PC-9 (cell line): Measurements from ENCODE around the gene TEX44. TPM values are rescaled to one million over a fixed set of nuclear protein-coding genes. Genes with fewer than 3 reads are reported as not detected.
A peak's percentile ranks its signal among the peaks of the same experiment; 100 is the strongest.

Source experiments
- BruUV-seq: library from RNA; stranded (reverse); fragments of 400-500 nt; replicated peaks from 2 replicates; lab custom pipeline; 2021; lab: Mats Ljungman, UMichigan
- CTCF ChIA-PET: fragments of 300-600 bp; sonication (Branson Sonifier 250); formaldehyde crosslinking; loops from one replicate; lab custom pipeline; 2022; ENCODE audit warnings: antibody characterized with exemption; lab: Charles Lee
- POLR2A ChIA-PET: fragments of 300-600 bp; sonication (Branson Sonifier 250); formaldehyde crosslinking; loops from one replicate; lab custom pipeline; 2022; ENCODE audit warnings: antibody characterized with exemption; ENCODE audit not compliant: unreplicated experiment; lab: Charles Lee
- DNase-seq, 2 experiments: peaks; one replicate each; pipeline versions ENCODE4 v3.0.0 to v3.0.0-alpha.2; 2015 to 2022; ENCODE audit warnings: mixed read lengths in 1 of 2
- H2AFZ ChIP-seq: fragments of 200-600 bp; sonication (generic); 2 replicates; pipeline ENCODE4 v1.8.1; 2017; ENCODE audit warnings: antibody characterized with exemption
- H3F3A ChIP-seq: fragments of 200-600 bp; sonication (generic); 2 replicates; pipeline ENCODE4 v1.8.1; 2017; ENCODE audit warnings: antibody characterized with exemption, mild to moderate bottlenecking, low read depth; ENCODE audit not compliant: insufficient read depth
- H3K27ac ChIP-seq: fragments of 200-600 bp; sonication (generic); 2 replicates; pipeline ENCODE4 v1.6.1; 2016; ENCODE audit warnings: mixed run types
- H3K27me3 ChIP-seq: fragments of 200-600 bp; sonication (generic); 2 replicates; pipeline ENCODE4 v1.6.1; 2016; ENCODE audit warnings: low read depth, mixed run types; ENCODE audit not compliant: insufficient read depth
- H3K36me3 ChIP-seq: fragments of 200-600 bp; sonication (generic); 2 replicates; pipeline ENCODE4 v1.6.1; 2016; ENCODE audit warnings: low read depth, mixed run types
- H3K4me1 ChIP-seq: fragments of 200-600 bp; sonication (generic); replicated peaks from 2 replicates; pipeline ENCODE4 v1.6.1; 2016; ENCODE audit warnings: mixed run types; ENCODE audit not compliant: insufficient read depth
- H3K4me2 ChIP-seq: fragments of 200-600 bp; sonication (generic); 2 replicates; pipeline ENCODE4 v1.6.1; 2017; ENCODE audit warnings: mixed run types
- H3K4me3 ChIP-seq: fragments of 200-600 bp; sonication (generic); 2 replicates; pipeline ENCODE4 v1.6.1; 2016; ENCODE audit warnings: mixed run types
- H3K79me2 ChIP-seq: fragments of 200-600 bp; sonication (generic); 2 replicates; pipeline ENCODE4 v1.6.1; 2017; ENCODE audit warnings: low read depth, mixed run types
- H3K9me2 ChIP-seq: fragments of 200-600 bp; sonication (generic); 2 replicates; pipeline ENCODE4 v1.8.1; 2017; ENCODE audit warnings: mild to moderate bottlenecking; ENCODE audit not compliant: insufficient read depth
- H3K9me3 ChIP-seq: fragments of 200-600 bp; sonication (generic); 2 replicates; pipeline ENCODE4 v1.8.1; 2016; ENCODE audit warnings: low read depth; ENCODE audit not compliant: insufficient read depth
- H4K20me1 ChIP-seq: fragments of 200-600 bp; sonication (generic); 2 replicates; pipeline ENCODE4 v1.8.1; 2017; ENCODE audit not compliant: insufficient read depth
- CTCF ChIP-seq: fragments of 200-600 bp; sonication (generic); conservative IDR thresholded peaks from 2 replicates; pipeline ENCODE4 v1.6.1; 2017; ENCODE audit warnings: mixed run types, antibody characterized with exemption, mild to moderate bottlenecking, moderate library complexity
- EZH2 ChIP-seq: fragments of 200-600 bp; sonication (generic); IDR thresholded peaks from 2 replicates; pipeline ENCODE4 v1.8.0; 2017; ENCODE audit warnings: antibody characterized with exemption, low read depth
- intact Hi-C: fragments of 100-400 bp; cut with micrococcal nuclease; formaldehyde crosslinking; loops from one replicate; pipeline ENCODE4 v1.10.0; 2022; ENCODE audit not compliant: unreplicated experiment
- total RNA-seq: library from RNA; stranded (reverse); gene quantifications from 2 replicates; pipeline ENCODE4 v1.2.3, GENCODE V29; 2021

The TEX44 gene
- total RNA-seq, 1 experiment from 2014 or later, result not detected

DNA sequence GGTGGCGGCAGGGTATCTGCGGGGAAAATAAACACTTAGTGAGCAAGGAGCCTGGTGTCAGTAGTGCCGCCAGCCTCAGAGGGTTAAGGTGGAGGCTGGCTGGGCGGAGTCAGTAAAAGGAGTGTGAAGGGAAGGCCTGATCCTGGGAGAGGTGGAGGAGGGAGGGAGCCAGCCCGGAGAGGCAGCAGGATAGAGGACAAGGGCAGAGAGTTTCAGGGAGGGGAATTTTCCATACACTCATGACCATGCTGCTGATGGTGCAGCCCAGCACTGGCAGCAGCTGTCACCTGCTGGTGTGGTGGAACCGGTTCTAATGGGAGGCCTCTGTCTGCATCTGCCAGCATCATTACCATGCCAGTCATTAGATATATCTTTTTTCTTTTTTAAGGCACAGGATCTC is 2.0 kb upstream of the TEX44 start:
- peak; percentile 43 to 44 for DNase-seq
- Histone ChIP-seq H3K79me2 (no peaks in the 10 kb centered on the region), H3K9me3 (no peaks in the 10 kb centered on the region), H3K36me3 (no peaks in the 10 kb centered on the region), H3K27me3 (no peaks in the 10 kb centered on the region), H2AFZ (no peak overlapping the region), H3K27ac (no peak overlapping the region), H4K20me1 (no peaks in the 10 kb centered on the region; the same call in 1 of the 2 replicates), H3K4me1 (no peaks in the 10 kb centered on the region; the same call in 1 of the 2 replicates), H3K4me3 (no peak overlapping the region), H3F3A (no peaks in the 10 kb centered on the region), H3K4me2 (no peak overlapping the region), H3K9me2 (no peaks in the 10 kb centered on the region)
- ChIA-PET CTCF (no interaction called here), POLR2A (no interaction called here)
- intact Hi-C loops, result no loop called here
- no TSS peak for BruUV-seq
- TF ChIP-seq EZH2 (no peak), CTCF (no peak)

DNA sequence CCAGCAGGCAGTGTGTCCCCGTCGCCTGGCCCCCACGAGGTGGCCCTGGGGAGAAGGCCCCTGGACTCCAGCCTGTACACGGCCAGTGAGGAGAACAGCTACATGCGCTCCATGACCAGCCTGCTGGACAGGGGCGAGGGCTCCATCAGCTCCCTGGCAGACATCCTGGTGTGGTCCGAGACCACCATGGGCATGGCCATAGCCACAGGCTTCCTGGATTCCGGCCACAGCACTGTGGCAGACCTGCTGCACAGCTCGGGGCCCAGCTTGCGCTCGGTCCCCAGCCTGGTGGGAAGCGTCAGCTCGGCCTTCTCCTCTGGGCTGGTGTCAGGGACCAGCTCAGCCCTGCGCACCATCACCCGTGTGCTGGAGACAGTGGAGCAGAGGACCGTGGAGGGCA is 1.0 kb downstream of the TEX44 start:
- Histone ChIP-seq H3K4me3 (no peak overlapping the region), H3K27me3 (no peaks in the 10 kb centered on the region), H3K9me3 (no peaks in the 10 kb centered on the region), H3F3A (no peaks in the 10 kb centered on the region), H3K4me1 (no peaks in the 10 kb centered on the region; the same call in 1 of the 2 replicates), H3K36me3 (no peaks in the 10 kb centered on the region), H2AFZ (no peak overlapping the region), H4K20me1 (no peaks in the 10 kb centered on the region), H3K9me2 (no peaks in the 10 kb centered on the region), H3K79me2 (no peaks in the 10 kb centered on the region), H3K4me2 (no peak overlapping the region), H3K27ac (no peak overlapping the region)
- no peak for DNase-seq
- intact Hi-C loops, result no loop called here
- TF ChIP-seq EZH2, result no peak
- no peak for TF ChIP-seq CTCF
- BruUV-seq, result no TSS peak
- ChIA-PET CTCF (interaction anchor here (0.8 kb wide), 1 partner anchor 8 kb away, joined by 3 read pairs; no protein-coding TSS in a partner anchor), POLR2A (no interaction called here)

DNA sequence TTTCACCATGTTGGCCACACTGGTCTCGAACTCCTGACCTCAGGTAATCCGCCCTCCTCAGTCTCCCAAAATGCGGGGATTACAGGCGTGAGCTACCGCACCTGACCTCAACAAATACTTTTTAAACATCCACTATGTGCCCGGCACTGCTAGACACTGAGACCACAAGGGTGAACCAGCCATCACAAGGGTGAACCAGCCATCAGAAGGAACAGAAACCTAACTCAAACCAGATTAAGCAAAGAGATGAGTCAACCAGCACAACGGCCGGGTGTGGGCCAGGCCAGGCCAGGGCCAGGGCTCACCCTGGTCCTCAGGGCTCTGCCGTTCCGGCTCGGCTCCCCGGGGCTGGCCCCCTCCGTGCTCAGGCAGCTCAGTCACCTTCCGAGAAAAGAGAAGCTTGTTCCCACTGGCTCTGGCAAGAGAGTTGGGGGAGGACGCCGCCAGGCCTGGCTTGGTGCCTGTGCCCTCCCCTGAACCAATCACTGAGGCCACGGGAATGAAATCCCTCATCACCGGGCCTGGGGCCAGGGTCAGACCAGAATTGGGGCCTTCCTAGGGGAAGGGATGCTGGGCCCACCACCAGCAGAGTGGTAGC is 4.4 kb downstream of the TEX44 start:
- Histone ChIP-seq H3K4me2 (no peak overlapping the region), H3K9me2 (no peaks in the 10 kb centered on the region), H3K36me3 (no peaks in the 10 kb centered on the region), H3K4me3 (no peak overlapping the region), H3K4me1 (no peaks in the 10 kb centered on the region), H3K27me3 (no peaks in the 10 kb centered on the region), H3K9me3 (no peaks in the 10 kb centered on the region), H2AFZ (no peak overlapping the region), H3K27ac (no peak overlapping the region), H3F3A (peaks cover 4% of the 10 kb centered on the region), H3K79me2 (no peaks in the 10 kb centered on the region), H4K20me1 (no peaks in the 10 kb centered on the region)
- ChIA-PET CTCF (no interaction called here), POLR2A (no interaction called here)
- DNase-seq, result no peak
- intact Hi-C loops, result no loop called here
- no TSS peak for BruUV-seq
- TF ChIP-seq EZH2 (no peak), CTCF (no peak)
